GM06990 (cell line): ENCODE results near the gene REXO5.
A peak's percentile ranks its signal among the peaks of the same experiment; 100 is the strongest.

Experiments used
- DNase-seq: peaks from one replicate; pipeline ENCODE4 v3.0.0-alpha.2; 2011; ENCODE audit not compliant: insufficient read length; ENCODE audit errors: extremely low read depth
- H3K27me3 ChIP-seq: replicated peaks from 2 replicates; pipeline ENCODE4 v1.6.0; 2011; ENCODE audit warnings: low read length; ENCODE audit not compliant: control insufficient read depth, insufficient read depth
- H3K36me3 ChIP-seq: 2 replicates; pipeline ENCODE4 v1.5.1; 2011; ENCODE audit warnings: low read length; ENCODE audit not compliant: control insufficient read depth, insufficient read depth
- H3K4me3 ChIP-seq: replicated peaks from 2 replicates; pipeline ENCODE4 v1.5.1; 2011; ENCODE audit warnings: low read depth, mild to moderate bottlenecking, control low read depth, low read length
- CTCF ChIP-seq: IDR thresholded peaks from 2 replicates; pipeline ENCODE4 v1.5.1; 2011; ENCODE audit warnings: low read length, control low read depth, mild to moderate bottlenecking, inconsistent platforms; ENCODE audit not compliant: insufficient read depth, poor library complexity, severe bottlenecking

REXO5 gene

GRCh38 chr16:20897253-20897897 lies 91.0 kb downstream of the REXO5 start:
- peaks cover 5% of the 10 kb centered on the region for H3K36me3 ChIP-seq
- no peaks in the 10 kb centered on the region for H3K27me3 ChIP-seq
- no peak for DNase-seq
- no peak overlapping the region for H3K4me3 ChIP-seq
- TF ChIP-seq CTCF: no peak

- DNase-seq: no peak
- H3K27me3 ChIP-seq: no peaks in the 10 kb centered on the region
- peaks cover 4% of the 10 kb centered on the region; the same call in 1 of the 2 replicates for H3K36me3 ChIP-seq
- TF ChIP-seq CTCF: no peak
- H3K4me3 ChIP-seq: no peak overlapping the region
Measured at GRCh38 chr16:20897922-20898321, 91.6 kb downstream of the REXO5 start.

GRCh38 chr16:20899071-20899470 lies 92.7 kb downstream of the REXO5 start:
- DNase-seq: no peak
- no peaks in the 10 kb centered on the region for H3K27me3 ChIP-seq
- TF ChIP-seq CTCF: no peak

More at GRCh38 chr16:20899071-20899470, 92.7 kb downstream of the REXO5 start:
- peak overlapping the region; percentile 91 for H3K4me3 ChIP-seq
- H3K36me3 ChIP-seq: peaks cover 4% of the 10 kb centered on the region; the same call in 1 of the 2 replicates
